Epidermal melanocyte (primary cell): Measurements from ENCODE around the gene MARF1.
"Not testable (repeated sequence)": the region's sequence is repeated elsewhere in the genome, so short reads cannot be mapped to it uniquely, and the experiment has no call there.

Experiments used
- DNase-seq: peaks from one replicate; pipeline ENCODE4 v3.0.0; 2011; ENCODE audit warnings: low spot score; ENCODE audit not compliant: insufficient read length

MARF1 gene

GRCh38 chr16:15573896-15574613, 68.9 kb downstream of the MARF1 start:
- not testable (repeated sequence) for DNase-seq

- no peak for DNase-seq
Measured at GRCh38 chr16:15573274-15573895, 69.6 kb downstream of the MARF1 start.

- peak; percentile 29 for DNase-seq
Measured at GRCh38 chr16:15572329-15573001, 70.5 kb downstream of the MARF1 start.

GRCh38 chr16:15571557-15571956, 71.4 kb downstream of the MARF1 start:
- DNase-seq, result no peak

GRCh38 chr16:15570666-15571065, 72.3 kb downstream of the MARF1 start:
- not testable (repeated sequence) for DNase-seq

- DNase-seq, result no peak
Measured at GRCh38 chr16:15567823-15568222, 75.1 kb downstream of the MARF1 start.

- no peak for DNase-seq
Measured at GRCh38 chr16:15566095-15566494, 76.9 kb downstream of the MARF1 start.

GRCh38 chr16:15564604-15565339, 78.2 kb downstream of the MARF1 start:
- DNase-seq, result no peak

GRCh38 chr16:15559176-15559575, 83.8 kb downstream of the MARF1 start:
- DNase-seq, result no peak

- DNase-seq, result no peak
Measured at GRCh38 chr16:15557258-15557657, 85.7 kb downstream of the MARF1 start.

- no peak for DNase-seq
Measured at GRCh38 chr16:15556130-15556529, 86.8 kb downstream of the MARF1 start.

GRCh38 chr16:15553313-15554088, 89.5 kb downstream of the MARF1 start:
- DNase-seq, result no peak

GRCh38 chr16:15552507-15552906, 90.4 kb downstream of the MARF1 start:
- DNase-seq, result no peak

- no peak for DNase-seq
Measured at GRCh38 chr16:15548482-15548891, 94.5 kb downstream of the MARF1 start.

GRCh38 chr16:15547768-15548096, 95.2 kb downstream of the MARF1 start:
- DNase-seq, result no peak

GRCh38 chr16:15547072-15547767, 95.7 kb downstream of the MARF1 start:
- not testable (repeated sequence) for DNase-seq

GRCh38 chr16:15545544-15545943, 97.4 kb downstream of the MARF1 start:
- no peak for DNase-seq

- DNase-seq, result no peak
Measured at GRCh38 chr16:15544405-15544804, 98.5 kb downstream of the MARF1 start.
